Measurements from ENCODE around the gene RCVRN.

RCVRN gene

DNA sequence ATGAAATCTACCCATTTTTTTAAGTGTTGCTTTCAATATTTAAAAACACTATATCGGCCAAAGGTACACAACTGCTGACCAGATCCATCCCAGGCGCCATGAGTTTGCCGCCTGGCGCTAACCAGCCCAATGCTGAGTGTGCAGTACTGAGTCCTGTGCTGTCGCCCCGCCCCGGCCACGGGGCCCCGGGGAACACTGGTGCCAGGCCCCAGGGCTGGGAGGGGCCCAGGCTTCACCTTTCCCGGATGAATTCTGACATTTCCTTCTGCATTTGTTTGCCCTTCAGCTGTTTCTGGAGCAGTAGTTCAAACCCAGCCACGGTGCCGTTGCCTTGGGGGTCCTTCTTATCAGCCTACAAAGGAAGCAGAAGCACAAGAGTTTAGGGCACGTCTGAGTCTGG lies 37.8 kb upstream of the RCVRN start:
- H3K4me3 ChIP-seq (ENCODE audit: low read depth, low read length) = no peak overlapping the region
- in situ Hi-C loops (cut with HindIII; ENCODE audit: low pct_ligation_motif_present, low sequenced_read_pairs) = no loop called here
- H3K27ac ChIP-seq = no peak overlapping the region
- H3K27me3 ChIP-seq (replicated peaks) = no peaks in the 10 kb centered on the region
- TF ChIP-seq CTCF (IDR thresholded peaks at IDR 0.05; ENCODE audit: low read depth, low read length, missing control alignments) = no peak
- DNase-seq = no peak
- H3K36me3 ChIP-seq (replicated peaks) = no peaks in the 10 kb centered on the region

GRCh38 chr17:9941305-9941704 lies 36.2 kb upstream of the RCVRN start:
- DNase-seq = no peak
- Histone ChIP-seq H3K4me3 (ENCODE audit: low read depth, low read length) (no peak overlapping the region), H3K27ac (no peak overlapping the region), H3K27me3 (replicated peaks) (no peaks in the 10 kb centered on the region), H3K36me3 (replicated peaks) (no peaks in the 10 kb centered on the region)
- in situ Hi-C loops (cut with HindIII; ENCODE audit: low pct_ligation_motif_present, low sequenced_read_pairs) = no loop called here
- TF ChIP-seq CTCF (IDR thresholded peaks at IDR 0.05; ENCODE audit: low read depth, low read length, missing control alignments) = no peak

DNA sequence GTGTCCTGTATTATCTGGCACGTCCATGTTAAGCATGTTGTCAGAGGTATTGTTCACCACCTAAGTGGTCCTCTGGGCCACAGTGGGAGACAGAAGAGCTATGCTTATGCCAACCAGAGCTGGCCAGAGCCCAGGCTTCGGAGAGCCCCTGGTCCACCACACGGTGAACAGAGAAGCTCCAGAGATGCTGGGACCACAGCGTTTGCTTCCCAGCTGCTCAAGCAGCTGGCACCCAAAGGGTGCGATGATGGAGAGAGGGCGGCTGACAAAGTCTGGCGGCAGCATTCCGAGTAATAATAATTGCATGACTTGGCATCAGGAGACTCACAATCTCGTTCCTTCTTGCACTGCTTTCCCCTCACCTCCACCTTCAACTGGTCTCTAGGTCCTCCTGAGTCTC lies 35.8 kb upstream of the RCVRN start:
- H3K36me3 ChIP-seq (replicated peaks) = no peaks in the 10 kb centered on the region
- in situ Hi-C loops (cut with HindIII; ENCODE audit: low pct_ligation_motif_present, low sequenced_read_pairs) = no loop called here
- no peak for DNase-seq
- TF ChIP-seq CTCF (IDR thresholded peaks at IDR 0.05; ENCODE audit: low read depth, low read length, missing control alignments) = no peak
- no peak overlapping the region for H3K4me3 ChIP-seq (ENCODE audit: low read depth, low read length)
- H3K27me3 ChIP-seq (replicated peaks) = no peaks in the 10 kb centered on the region
- H3K27ac ChIP-seq = no peak overlapping the region

- no peaks in the 10 kb centered on the region for H3K36me3 ChIP-seq (replicated peaks)
- H3K4me3 ChIP-seq (ENCODE audit: low read depth, low read length) = no peak overlapping the region
- H3K27ac ChIP-seq = no peak overlapping the region
- TF ChIP-seq CTCF (IDR thresholded peaks at IDR 0.05; ENCODE audit: low read depth, low read length, missing control alignments) = no peak
- DNase-seq = no peak
- no peaks in the 10 kb centered on the region for H3K27me3 ChIP-seq (replicated peaks)
- in situ Hi-C loops (cut with HindIII; ENCODE audit: low pct_ligation_motif_present, low sequenced_read_pairs) = no loop called here
Observed at GRCh38 chr17:9938764-9939163, 33.7 kb upstream of the RCVRN start.

DNA sequence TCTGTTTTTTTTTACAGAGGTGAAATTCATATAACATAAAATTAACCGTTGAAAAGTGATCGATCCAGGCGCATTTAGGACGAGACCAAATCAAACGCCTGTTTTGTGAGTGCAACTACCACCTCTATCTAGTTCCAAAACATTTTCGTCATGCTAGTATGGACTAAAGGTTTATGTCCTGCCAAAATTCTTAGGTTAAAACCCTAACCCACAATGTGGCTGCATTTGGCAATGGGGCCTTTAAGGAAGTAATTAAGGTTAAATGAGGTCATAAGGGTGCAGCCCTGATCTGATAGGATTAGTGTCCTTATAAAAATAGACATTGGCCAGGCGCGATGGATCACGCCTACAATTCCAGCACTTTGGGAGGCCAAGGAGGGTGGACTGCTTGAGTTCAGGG lies 32.8 kb upstream of the RCVRN start:
- Histone ChIP-seq H3K36me3 (replicated peaks) (no peaks in the 10 kb centered on the region), H3K27ac (no peak overlapping the region), H3K4me3 (ENCODE audit: low read depth, low read length) (no peak overlapping the region), H3K27me3 (replicated peaks) (no peaks in the 10 kb centered on the region)
- no peak for TF ChIP-seq CTCF (IDR thresholded peaks at IDR 0.05; ENCODE audit: low read depth, low read length, missing control alignments)
- DNase-seq = no peak
- in situ Hi-C loops (cut with HindIII; ENCODE audit: low pct_ligation_motif_present, low sequenced_read_pairs) = no loop called here

DNA sequence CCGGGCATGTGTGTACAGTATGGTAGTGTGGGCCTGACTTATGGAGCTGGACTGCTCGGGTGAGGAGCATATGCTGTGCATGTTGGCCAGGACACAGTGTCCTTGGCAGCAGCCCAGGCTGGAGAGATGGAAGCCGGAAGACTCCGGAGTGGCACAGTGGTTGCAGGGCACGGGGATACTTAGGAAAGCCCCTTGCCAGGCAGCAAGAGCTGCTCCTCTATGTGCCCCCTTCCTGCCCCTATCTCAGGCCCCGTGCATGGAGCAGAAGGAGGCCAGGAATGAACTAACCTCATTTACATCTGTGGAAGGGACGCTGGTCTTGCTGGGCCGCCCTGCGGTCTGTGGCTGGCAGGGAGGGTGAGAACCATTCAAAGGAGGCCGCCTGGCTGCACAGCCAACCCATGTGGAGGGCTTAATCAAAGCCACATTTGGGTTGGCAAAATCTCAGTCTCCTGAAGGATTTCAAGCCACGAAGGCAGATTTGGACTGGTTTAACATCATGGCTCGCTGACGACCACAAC lies 32.2 kb upstream of the RCVRN start:
- H3K27ac ChIP-seq = no peak overlapping the region
- DNase-seq = no peak
- in situ Hi-C loops (cut with HindIII; ENCODE audit: low pct_ligation_motif_present, low sequenced_read_pairs) = no loop called here
- no peaks in the 10 kb centered on the region for H3K36me3 ChIP-seq (replicated peaks)
- H3K27me3 ChIP-seq (replicated peaks) = no peaks in the 10 kb centered on the region
- TF ChIP-seq CTCF (IDR thresholded peaks at IDR 0.05; ENCODE audit: low read depth, low read length, missing control alignments) = no peak
- H3K4me3 ChIP-seq (ENCODE audit: low read depth, low read length) = no peak overlapping the region
